LHCN-M2 (cell line): ENCODE measurements around the gene FARS2. TPM values are rescaled to one million over a fixed set of nuclear protein-coding genes. Genes with fewer than 3 reads are reported as not detected.

Source experiments
- DNase-seq: peaks from one replicate; pipeline ENCODE4 v3.0.0-alpha.2; 2012; ENCODE audit warnings: low read depth
- total RNA-seq: library from RNA; depleted of rRNA; stranded (reverse); fragments of >200 nt; gene quantifications from 2 replicates; pipeline ENCODE4 v1.2.3, GENCODE V29; 2014

The FARS2 gene
- total RNA-seq, 1 experiment from 2014 or later = 11.5 TPM

- no peak for DNase-seq
Measured at GRCh38 chr6:5249451-5250122, 11.7 kb upstream of the FARS2 start.

GRCh38 chr6:5250451-5250850 is 10.9 kb upstream of the FARS2 start:
- no peak for DNase-seq

GRCh38 chr6:5250911-5251310 is 10.4 kb upstream of the FARS2 start:
- no peak for DNase-seq

- DNase-seq = no peak
Measured at GRCh38 chr6:5256952-5257351, 4.4 kb upstream of the FARS2 start.

GRCh38 chr6:5257400-5257799 is 3.9 kb upstream of the FARS2 start:
- no peak for DNase-seq

GRCh38 chr6:5259428-5259827 is 1.9 kb upstream of the FARS2 start:
- DNase-seq = no peak

- peak; percentile 51 for DNase-seq
Measured at GRCh38 chr6:5260111-5260620, 1.1 kb upstream of the FARS2 start.

GRCh38 chr6:5261545-5262109 is 314 bp downstream of the FARS2 start:
- DNase-seq = no peak

- no peak for DNase-seq
Measured at GRCh38 chr6:5266423-5266822, 5.1 kb downstream of the FARS2 start.

- DNase-seq = no peak
Measured at GRCh38 chr6:5270093-5270680, 8.9 kb downstream of the FARS2 start.

- no peak for DNase-seq
Measured at GRCh38 chr6:5271926-5272325, 10.6 kb downstream of the FARS2 start.

GRCh38 chr6:5274231-5274630 is 12.9 kb downstream of the FARS2 start:
- peak; percentile 3 for DNase-seq

- no peak for DNase-seq
Measured at GRCh38 chr6:5275497-5275896, 14.2 kb downstream of the FARS2 start.

GRCh38 chr6:5276581-5276980 is 15.3 kb downstream of the FARS2 start:
- no peak for DNase-seq

GRCh38 chr6:5277589-5277988 is 16.3 kb downstream of the FARS2 start:
- no peak for DNase-seq

- no peak for DNase-seq
Measured at GRCh38 chr6:5278047-5278446, 16.7 kb downstream of the FARS2 start.

- no peak for DNase-seq
Measured at GRCh38 chr6:5278565-5279120, 17.3 kb downstream of the FARS2 start.

GRCh38 chr6:5279891-5280338 is 18.6 kb downstream of the FARS2 start:
- no peak for DNase-seq

GRCh38 chr6:5280920-5281319 is 19.6 kb downstream of the FARS2 start:
- no peak for DNase-seq

GRCh38 chr6:5282191-5282623 is 20.9 kb downstream of the FARS2 start:
- no peak for DNase-seq

- DNase-seq = no peak
Measured at GRCh38 chr6:5285081-5285480, 23.8 kb downstream of the FARS2 start.

- DNase-seq = no peak
Measured at GRCh38 chr6:5285526-5285925, 24.2 kb downstream of the FARS2 start.

GRCh38 chr6:5286780-5287179 is 25.5 kb downstream of the FARS2 start:
- no peak for DNase-seq
